ENCODE data around the gene DNLZ.
"Not testable (repeated sequence)": the region's sequence is repeated elsewhere in the genome, so short reads cannot be mapped to it uniquely, and the experiment has no call there.

The DNLZ gene

GRCh38 chr9:136327304-136327974 is 36.1 kb downstream of the DNLZ start, which contains the start of gene GPSM1:
Gene GPSM1, plus strand, starts transcription at chr9:136327539. Its CDS starts 157 bp downstream, at chr9:136327696.
- Mint-ChIP-seq H3K27me3 (peaks cover 12% of the 10 kb centered on the region), H3K4me3 (peak within 1 kb of the TSS; percentile 73), H3K36me3 (no peaks in the 10 kb centered on the region), H3K27ac (peak within 1 kb of the TSS; percentile 55), H3K4me1 (peaks cover 4% of the 10 kb centered on the region), H3K9me3 (no peaks in the 10 kb centered on the region)
- DNase-seq (ENCODE audit: low spot score in 2 of 2) (no peak), ATAC-seq (ENCODE audit: low read depth) (peak; percentile 44)

DNA sequence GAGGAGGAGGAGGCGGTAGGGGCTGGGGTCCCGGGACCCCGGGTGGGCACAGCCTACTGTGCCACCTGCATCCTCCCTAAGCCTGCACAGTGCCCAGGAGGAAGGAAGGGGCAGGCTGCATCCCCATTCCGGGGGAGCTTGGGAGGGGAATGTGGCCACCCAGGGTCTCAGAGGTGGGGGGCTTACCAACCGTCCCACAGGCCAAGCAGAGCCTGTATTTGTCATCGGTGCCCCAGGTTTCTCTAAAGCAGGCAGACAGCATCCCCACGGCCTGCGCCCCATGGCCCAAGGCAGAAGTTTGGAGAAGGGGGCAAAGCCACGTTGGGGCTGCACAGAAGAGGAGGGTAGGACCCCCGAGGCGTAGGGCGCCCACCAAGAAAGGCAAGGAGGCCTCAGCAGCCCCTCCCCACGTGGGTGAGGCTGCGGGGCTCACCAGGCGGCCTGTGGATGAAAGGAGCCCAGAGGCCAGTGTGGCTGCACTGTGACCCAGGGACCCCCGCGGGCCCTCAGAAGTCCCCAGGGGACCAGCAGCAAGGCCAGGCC is 36.7 kb downstream of the DNLZ start:
- H3K36me3 Mint-ChIP-seq = no peaks in the 10 kb centered on the region
- H3K9me3 Mint-ChIP-seq = no peaks in the 10 kb centered on the region
- H3K27me3 Mint-ChIP-seq = peaks cover 12% of the 10 kb centered on the region
- peak overlapping the region; percentile 73 for H3K4me3 Mint-ChIP-seq
- DNase-seq (ENCODE audit: low spot score in 2 of 2) = no peak
- peak overlapping the region; percentile 55 for H3K27ac Mint-ChIP-seq
- no peak for ATAC-seq (ENCODE audit: low read depth)
- peaks cover 4% of the 10 kb centered on the region for H3K4me1 Mint-ChIP-seq

GRCh38 chr9:136326061-136326760 is 37.3 kb downstream of the DNLZ start:
- Mint-ChIP-seq H3K27me3 (peaks cover 12% of the 10 kb centered on the region), H3K4me3 (peak overlapping the region; percentile 73), H3K36me3 (no peaks in the 10 kb centered on the region), H3K4me1 (peaks cover 4% of the 10 kb centered on the region), H3K27ac (no peak overlapping the region), H3K9me3 (no peaks in the 10 kb centered on the region)
- DNase-seq (ENCODE audit: low spot score in 2 of 2) = no peak
- ATAC-seq (ENCODE audit: low read depth) = no peak

DNA sequence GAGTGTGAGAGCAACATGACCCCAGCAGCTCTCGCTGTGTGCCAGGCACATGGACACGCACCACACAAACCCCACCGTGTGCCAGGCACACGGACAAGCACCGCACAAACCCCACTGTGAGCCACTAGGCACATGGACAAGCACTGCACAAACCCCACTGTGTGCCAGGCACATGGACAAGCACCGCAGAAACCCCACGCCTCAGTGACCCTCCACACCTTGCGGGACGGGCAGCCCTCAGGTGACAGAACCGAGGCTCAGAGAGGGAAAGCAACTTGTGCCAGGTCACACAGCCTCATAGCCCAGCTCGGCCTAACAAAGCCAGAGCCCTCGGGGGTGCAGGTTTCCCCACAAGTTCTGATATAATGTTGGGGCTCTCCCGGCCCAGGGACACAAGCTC is 38.2 kb downstream of the DNLZ start:
- no peak overlapping the region for H3K27ac Mint-ChIP-seq
- no peak for ATAC-seq (ENCODE audit: low read depth)
- peaks cover 4% of the 10 kb centered on the region for H3K4me1 Mint-ChIP-seq
- H3K27me3 Mint-ChIP-seq = peaks cover 11% of the 10 kb centered on the region
- no peaks in the 10 kb centered on the region for H3K9me3 Mint-ChIP-seq
- no peak overlapping the region for H3K4me3 Mint-ChIP-seq
- no peak for DNase-seq (ENCODE audit: low spot score in 2 of 2)
- no peaks in the 10 kb centered on the region for H3K36me3 Mint-ChIP-seq

DNA sequence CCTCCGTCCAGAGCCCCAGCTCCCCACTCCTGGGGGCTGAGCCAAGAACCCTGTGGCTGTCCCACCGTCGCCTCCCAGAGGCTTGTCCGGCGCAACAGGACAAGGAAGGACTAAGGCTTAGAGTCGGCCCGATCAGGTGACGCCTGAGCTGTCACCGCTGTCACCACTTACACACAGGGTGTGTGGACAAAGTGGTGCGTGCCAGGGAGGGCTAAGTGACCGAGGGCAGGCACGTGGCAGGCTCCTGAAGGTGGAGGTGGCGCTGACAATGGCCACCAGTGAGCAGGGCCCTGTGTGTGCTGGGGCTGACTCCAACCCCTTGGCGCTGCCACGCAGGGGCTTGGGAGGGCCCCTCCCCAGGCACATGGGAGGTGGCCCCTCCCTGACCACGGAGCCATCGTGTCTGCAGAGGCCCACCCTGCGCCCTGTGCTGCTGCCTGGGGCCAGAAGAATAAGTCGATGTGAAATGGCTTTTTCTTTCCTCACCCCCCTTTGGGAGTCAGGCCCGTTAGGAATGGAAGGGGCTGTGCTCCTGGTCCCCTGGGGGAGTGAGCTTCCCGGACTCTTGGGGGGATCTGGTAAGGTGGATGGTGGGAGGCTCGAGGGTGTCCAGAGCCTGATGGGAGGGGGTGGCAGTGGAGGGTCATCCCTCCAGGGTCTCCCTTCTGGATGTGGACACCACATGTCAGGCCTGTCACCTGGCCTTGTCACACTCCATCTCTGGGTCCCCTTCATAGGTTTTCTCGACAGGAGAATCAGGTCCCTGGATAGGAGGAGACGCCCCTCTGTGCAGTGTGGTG is 38.8 kb downstream of the DNLZ start:
- Mint-ChIP-seq H3K36me3 (peaks cover 1% of the 10 kb centered on the region), H3K4me3 (no peak overlapping the region), H3K9me3 (peaks cover 2% of the 10 kb centered on the region), H3K27ac (no peak overlapping the region), H3K4me1 (peaks cover 4% of the 10 kb centered on the region), H3K27me3 (peaks cover 12% of the 10 kb centered on the region)
- DNase-seq (ENCODE audit: low spot score in 2 of 2) (no peak), ATAC-seq (ENCODE audit: low read depth) (no peak)

DNA sequence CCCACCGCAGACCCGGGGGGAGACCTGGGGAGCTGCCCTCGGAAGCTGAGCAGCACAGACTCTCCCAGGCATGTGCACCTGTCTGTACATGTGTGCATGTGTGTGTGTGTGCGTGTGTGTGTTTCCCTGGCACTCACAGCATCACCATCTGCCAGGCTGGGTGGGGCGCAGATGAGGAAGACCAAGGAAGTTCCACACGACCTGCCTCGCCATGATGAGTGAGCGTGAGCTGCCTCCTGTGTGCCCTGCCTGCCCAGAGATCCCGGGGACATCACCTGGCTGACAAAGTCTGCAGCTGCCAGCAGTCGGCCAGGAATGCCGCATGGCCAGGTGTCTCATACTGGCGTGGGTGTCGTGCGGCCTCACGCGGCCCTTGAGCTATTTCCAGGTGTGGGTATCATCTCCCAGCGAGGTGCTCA is 40.2 kb downstream of the DNLZ start:
- no peak for ATAC-seq (ENCODE audit: low read depth)
- no peak overlapping the region for H3K4me3 Mint-ChIP-seq

DNA sequence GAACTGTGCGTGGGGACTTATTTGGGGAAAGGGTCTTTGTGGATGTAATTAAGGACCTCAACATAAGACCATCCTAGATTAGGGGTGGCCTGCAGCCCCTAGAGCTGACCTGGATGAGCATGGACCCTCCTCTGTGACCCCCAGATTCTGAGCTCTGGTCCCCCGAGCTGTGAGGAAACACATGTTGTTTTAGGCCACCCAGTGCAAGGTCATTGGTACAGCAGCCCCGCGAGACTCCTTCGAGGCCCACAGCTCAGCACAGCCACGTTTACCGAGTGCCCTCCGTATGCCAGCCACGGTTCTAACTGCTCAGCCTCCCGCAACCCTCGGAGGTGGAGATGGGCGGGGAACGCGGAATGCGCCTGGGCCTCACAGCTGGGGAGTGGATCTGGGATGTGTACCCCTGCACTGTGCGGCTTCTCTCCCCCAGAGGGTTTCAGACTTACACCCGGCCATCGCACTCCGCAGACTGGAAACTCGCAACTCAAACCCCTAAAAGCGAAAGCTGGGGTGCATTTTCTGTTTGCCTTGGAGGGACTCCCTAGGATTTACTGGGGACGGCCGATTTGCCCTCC is 40.7 kb downstream of the DNLZ start:
- Mint-ChIP-seq H3K27ac (no peak overlapping the region), H3K4me1 (peaks cover 4% of the 10 kb centered on the region), H3K9me3 (peaks cover 2% of the 10 kb centered on the region), H3K4me3 (no peak overlapping the region), H3K27me3 (peaks cover 11% of the 10 kb centered on the region), H3K36me3 (peaks cover 1% of the 10 kb centered on the region)
- DNase-seq (ENCODE audit: low spot score in 2 of 2) (no peak), ATAC-seq (ENCODE audit: low read depth) (no peak)

More for the DNA sequence above, 40.2 kb downstream of the DNLZ start:
- H3K4me1 Mint-ChIP-seq = peaks cover 2% of the 10 kb centered on the region
- H3K27me3 Mint-ChIP-seq = peaks cover 9% of the 10 kb centered on the region
- DNase-seq (ENCODE audit: low spot score in 2 of 2) = no peak
- H3K9me3 Mint-ChIP-seq = peaks cover 2% of the 10 kb centered on the region
- no peak overlapping the region for H3K27ac Mint-ChIP-seq
- peaks cover 1% of the 10 kb centered on the region for H3K36me3 Mint-ChIP-seq

DNA sequence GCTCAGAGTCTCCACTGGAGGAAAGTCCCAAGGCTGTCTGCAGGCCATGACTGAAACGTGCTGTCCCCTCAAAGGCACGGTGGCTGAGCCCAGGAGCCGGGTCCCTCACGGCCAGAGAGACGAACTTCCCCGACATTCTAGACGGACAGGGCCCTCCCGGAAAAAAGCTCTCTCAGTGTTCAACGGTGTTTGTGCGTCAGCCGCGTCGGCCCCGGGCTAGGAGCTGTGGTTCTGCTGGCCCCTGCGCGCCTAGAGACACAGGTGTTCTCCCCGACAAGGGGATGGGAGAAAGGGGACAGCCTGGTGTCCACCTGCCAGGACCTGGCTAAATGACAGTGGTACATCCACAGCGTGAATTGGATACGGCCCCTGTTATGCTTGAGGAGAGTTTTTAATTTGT is 42.0 kb downstream of the DNLZ start:
- ATAC-seq (ENCODE audit: low read depth) (no peak), DNase-seq (ENCODE audit: low spot score in 2 of 2) (no peak)
- no peak overlapping the region for H3K4me3 Mint-ChIP-seq
- peaks cover 20% of the 10 kb centered on the region for H3K27me3 Mint-ChIP-seq
- H3K27ac Mint-ChIP-seq = no peak overlapping the region
- peaks cover 2% of the 10 kb centered on the region for H3K9me3 Mint-ChIP-seq
- peaks cover 2% of the 10 kb centered on the region for H3K36me3 Mint-ChIP-seq
- H3K4me1 Mint-ChIP-seq = peaks cover 6% of the 10 kb centered on the region

DNA sequence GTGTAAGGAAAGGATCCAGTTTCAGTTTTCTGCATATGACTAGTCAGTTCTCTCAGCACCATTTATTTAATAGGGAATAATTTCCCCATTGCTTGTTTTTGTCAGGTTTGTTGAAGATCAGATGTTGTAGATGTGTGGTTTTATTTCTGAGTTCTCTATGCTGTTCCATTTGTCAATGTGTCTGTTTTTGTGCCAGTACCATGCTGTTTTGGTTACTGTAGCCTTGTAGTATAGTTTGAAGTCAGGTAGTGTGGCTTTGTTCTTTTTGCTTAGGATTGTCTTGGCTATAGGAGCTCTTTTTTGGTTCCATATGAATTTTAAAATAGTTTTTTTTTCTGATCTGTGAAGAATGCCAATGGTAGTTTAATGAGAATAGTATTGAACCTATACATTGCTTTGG is 42.6 kb downstream of the DNLZ start:
- not testable (repeated sequence) for H3K27ac Mint-ChIP-seq; ATAC-seq (ENCODE audit: low read depth); DNase-seq (ENCODE audit: low spot score in 2 of 2); H3K9me3 Mint-ChIP-seq; H3K4me3 Mint-ChIP-seq; H3K36me3 Mint-ChIP-seq; H3K4me1 Mint-ChIP-seq
- peaks cover 26% of the 10 kb centered on the region for H3K27me3 Mint-ChIP-seq

GRCh38 chr9:136319955-136320354 is 43.6 kb downstream of the DNLZ start:
- not testable (repeated sequence) for ATAC-seq (ENCODE audit: low read depth); H3K4me1 Mint-ChIP-seq; DNase-seq (ENCODE audit: low spot score in 2 of 2); H3K36me3 Mint-ChIP-seq; H3K27ac Mint-ChIP-seq; H3K9me3 Mint-ChIP-seq; H3K4me3 Mint-ChIP-seq
- H3K27me3 Mint-ChIP-seq = peaks cover 27% of the 10 kb centered on the region

DNA sequence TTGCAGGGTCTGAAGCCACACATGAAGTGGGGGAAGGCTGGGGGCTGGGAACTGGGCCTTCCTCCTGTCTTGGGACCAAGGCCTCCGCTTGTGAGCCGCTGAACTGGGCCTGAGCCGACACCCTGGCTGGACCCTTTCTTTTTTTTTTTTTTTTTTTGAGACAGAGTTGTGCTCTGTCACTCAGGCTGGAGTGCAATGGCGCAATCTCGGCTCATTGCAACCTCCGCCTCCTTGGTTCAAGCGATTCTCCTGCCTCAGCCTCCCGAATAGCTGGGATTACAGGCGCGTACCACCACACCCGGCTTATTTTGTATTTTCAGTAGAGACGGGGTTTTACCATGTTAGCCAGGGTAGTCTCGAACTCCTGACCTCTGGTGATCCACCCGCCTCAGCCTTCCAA is 44.3 kb downstream of the DNLZ start:
- peaks cover 13% of the 10 kb centered on the region for H3K9me3 Mint-ChIP-seq
- not testable (repeated sequence) for H3K36me3 Mint-ChIP-seq; H3K4me3 Mint-ChIP-seq; H3K4me1 Mint-ChIP-seq; ATAC-seq (ENCODE audit: low read depth); DNase-seq (ENCODE audit: low spot score in 2 of 2); H3K27ac Mint-ChIP-seq
- peaks cover 31% of the 10 kb centered on the region for H3K27me3 Mint-ChIP-seq

GRCh38 chr9:136318776-136319241 is 44.7 kb downstream of the DNLZ start:
- DNase-seq (ENCODE audit: low spot score in 2 of 2) (no peak), ATAC-seq (ENCODE audit: low read depth) (peak; percentile 10)
- H3K4me1 Mint-ChIP-seq = peaks cover 6% of the 10 kb centered on the region
- H3K36me3 Mint-ChIP-seq = peaks cover 9% of the 10 kb centered on the region
- H3K9me3 Mint-ChIP-seq = peaks cover 13% of the 10 kb centered on the region
- no peak overlapping the region for H3K27ac Mint-ChIP-seq
- peaks cover 30% of the 10 kb centered on the region for H3K27me3 Mint-ChIP-seq
- H3K4me3 Mint-ChIP-seq = no peak overlapping the region

GRCh38 chr9:136318111-136318775 is 45.3 kb downstream of the DNLZ start:
- Mint-ChIP-seq H3K27ac (no peak overlapping the region), H3K9me3 (peaks cover 13% of the 10 kb centered on the region), H3K27me3 (peaks cover 29% of the 10 kb centered on the region), H3K4me3 (no peak overlapping the region), H3K36me3 (peaks cover 9% of the 10 kb centered on the region), H3K4me1 (peaks cover 6% of the 10 kb centered on the region)
- DNase-seq (ENCODE audit: low spot score in 2 of 2) (no peak), ATAC-seq (ENCODE audit: low read depth) (no peak)

Data from memory B cell (primary cell).